NCI-H2227 treated with DMSO at 0.1 percent for 48 hours (cell line): Measurements from ENCODE around the gene RABEPK.
"Not testable (repeated sequence)": the region's sequence is repeated elsewhere in the genome, so short reads cannot be mapped to it uniquely, and the experiment has no call there.

Source experiments
- DNase-seq: peaks from one replicate; lab custom pipeline; 2025; lab: John Stamatoyannopoulos, UW

The RABEPK gene

GRCh38 chr9:125195591-125195990, 4.8 kb upstream of the RABEPK start:
- DNase-seq = not testable (repeated sequence)

DNA sequence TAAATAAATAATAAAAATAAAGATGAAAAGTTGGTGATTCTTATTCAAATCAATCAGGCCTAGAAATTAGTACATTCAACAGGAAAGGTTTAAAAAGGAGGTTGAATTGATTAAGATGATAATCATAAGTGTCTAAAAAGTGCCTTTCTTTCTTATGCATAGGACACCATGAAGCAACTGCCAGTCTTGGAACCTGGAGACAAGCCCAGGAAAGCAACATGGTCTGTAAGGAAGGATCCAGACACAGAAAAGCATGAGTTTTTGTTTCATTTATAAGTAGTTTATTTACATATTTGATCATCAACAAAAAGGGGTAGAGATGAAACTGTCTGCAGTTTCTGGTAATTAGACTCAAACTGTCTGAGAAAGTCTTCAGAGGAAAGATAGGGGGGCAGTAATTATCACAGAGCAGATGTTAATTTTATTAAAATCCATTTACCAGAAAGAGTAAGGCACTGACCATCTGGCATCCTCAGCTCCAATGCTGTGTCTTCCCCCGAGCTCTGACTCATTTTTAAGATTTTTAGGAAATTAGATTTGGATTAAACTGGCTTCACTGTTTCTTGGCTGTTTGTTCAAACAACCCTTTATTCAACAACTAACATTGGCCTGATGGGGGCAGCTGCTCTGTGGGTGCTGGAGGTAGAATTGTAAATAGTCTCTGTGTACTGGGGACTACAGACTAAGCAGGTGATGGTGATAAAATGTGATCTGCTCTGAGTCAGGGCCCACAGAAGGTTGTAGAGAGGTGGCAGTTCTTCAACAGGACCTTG, 2.7 kb downstream of the RABEPK start:
- DNase-seq = no peak

GRCh38 chr9:125204477-125204876, 4.1 kb downstream of the RABEPK start:
- DNase-seq = no peak

DNA sequence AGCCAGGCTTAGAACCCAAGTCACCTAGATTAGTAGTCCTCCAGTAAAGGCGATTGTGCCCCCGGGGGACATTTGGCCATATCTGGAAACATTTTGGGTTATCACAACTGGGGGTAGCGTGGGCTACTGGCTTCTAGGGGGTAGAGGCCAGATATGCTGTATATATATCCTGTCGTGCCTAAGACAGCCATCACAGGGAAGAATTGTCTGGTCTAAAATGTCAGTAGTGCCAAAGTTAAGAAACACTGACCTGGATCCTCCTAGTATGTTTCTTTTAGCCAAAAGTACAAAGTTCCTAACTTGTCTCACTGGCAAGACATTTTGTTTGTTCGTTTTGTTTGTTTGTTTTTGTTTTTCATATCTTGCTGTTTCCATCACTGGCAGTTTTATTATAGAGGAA, 13.8 kb downstream of the RABEPK start:
- no peak for DNase-seq

GRCh38 chr9:125218621-125219020, 18.3 kb downstream of the RABEPK start:
- no peak for DNase-seq

- DNase-seq = not testable (repeated sequence)
Observed at GRCh38 chr9:125224858-125225257, 24.5 kb downstream of the RABEPK start.

- DNase-seq = no peak
Observed at GRCh38 chr9:125227761-125228160, 27.4 kb downstream of the RABEPK start.

DNA sequence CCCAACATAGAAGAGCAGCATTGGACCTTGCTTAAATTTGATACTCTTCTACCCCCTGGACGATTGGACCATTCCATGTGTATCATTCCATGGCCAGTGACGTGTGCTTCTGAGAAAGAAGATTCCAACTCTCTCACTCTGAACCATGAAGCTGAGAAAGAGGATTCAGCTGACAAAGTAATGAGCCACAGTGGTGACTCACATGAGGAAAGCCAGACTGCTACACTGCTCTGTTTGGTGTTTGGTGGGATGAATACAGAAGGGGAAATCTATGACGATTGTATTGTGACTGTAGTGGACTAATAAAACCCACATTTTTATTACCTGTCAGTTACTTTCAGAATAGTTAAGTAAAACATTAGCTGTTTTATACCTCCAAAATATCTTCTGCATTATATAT, 33.3 kb downstream of the RABEPK start:
- DNase-seq = no peak

DNA sequence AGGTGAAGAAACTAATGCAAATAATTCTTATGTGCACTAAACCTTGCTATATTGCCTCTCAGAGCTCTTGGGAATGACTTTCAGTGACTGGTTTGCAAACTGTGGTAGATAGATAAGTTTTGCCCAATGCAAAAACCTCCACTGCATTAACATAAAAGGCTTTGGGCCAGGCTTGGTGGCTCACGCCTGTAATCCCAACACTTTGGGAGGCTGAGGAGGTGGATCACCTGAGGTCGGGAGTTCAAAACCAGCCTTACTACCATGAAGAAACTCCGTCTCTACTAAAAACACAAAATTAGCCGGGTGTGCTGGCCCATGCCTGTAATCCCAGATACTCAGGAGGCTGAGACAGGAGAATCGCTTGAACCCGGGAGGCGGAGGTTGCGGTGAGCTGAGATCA, 33.8 kb downstream of the RABEPK start:
- DNase-seq = not testable (repeated sequence)

DNA sequence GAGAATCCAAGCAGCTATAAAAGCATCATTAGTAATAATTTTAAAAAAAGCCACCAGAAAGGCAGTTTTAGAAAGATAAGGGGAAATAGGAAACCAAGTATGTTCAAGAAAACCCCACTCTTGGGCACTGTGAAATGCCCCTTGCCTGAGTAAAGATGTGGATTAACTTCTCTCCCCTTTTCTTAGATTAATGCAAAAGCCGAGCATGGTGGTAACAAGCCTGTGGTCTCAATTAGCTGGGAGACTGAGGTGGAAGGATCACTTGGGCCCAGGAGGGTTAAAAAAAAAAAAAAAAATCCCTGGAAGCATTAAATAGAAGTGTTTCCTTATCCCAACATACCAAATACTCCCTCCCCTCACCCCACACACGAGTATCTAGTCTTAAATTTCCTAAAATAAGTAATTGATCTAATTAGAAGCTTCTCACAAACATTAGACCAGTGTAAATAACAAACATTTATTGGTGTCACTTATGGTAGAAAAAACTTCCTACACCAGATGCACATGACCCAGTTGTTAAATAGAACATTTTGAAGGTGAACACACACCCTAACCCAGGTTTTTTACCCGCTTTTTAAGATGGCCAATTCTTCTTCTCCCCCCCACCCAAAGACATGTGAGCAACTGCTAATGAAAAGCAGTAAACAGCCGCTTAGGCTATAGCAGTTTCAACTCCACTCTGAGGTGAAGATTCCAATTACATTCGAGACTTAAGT, 35.6 kb downstream of the RABEPK start:
- no peak for DNase-seq

DNA sequence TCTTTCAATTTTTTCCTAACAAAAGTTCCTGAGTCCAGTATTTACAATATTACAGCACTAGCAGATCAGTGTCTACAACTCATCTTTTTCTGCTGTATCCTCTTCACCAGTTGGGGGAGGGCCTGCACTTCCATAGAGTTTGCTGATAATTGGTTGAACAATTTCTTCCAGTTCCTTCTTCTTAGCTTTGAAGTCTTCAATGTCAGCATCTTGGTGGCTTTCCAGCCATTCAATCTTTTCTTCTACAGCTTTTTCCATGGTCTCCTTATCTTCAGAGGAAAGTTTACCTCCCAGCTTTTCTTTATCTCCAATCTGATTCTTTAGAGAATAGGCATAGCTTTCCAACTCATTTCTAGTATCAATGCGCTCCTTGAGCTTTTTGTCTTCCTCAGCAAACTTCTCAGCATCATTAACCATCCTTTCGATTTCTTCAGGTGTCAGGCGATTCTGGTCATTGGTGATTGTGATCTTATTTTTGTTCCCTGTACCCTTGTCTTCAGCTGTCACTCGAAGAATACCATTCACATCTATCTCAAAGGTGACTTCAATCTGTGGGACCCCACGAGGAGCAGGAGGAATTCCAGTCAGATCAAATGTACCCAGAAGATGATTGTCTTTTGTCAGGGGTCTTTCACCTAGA, 36.3 kb downstream of the RABEPK start:
- DNase-seq = not testable (repeated sequence)

- no peak for DNase-seq
Observed at GRCh38 chr9:125238127-125238914, 38.0 kb downstream of the RABEPK start.

GRCh38 chr9:125238915-125239446, 38.6 kb downstream of the RABEPK start:
- DNase-seq = no peak

- no peak for DNase-seq
Observed at GRCh38 chr9:125239631-125240597, 39.6 kb downstream of the RABEPK start.

GRCh38 chr9:125240649-125240999, 40.3 kb downstream of the RABEPK start:
- no peak for DNase-seq

- peak; percentile 94 for DNase-seq
Observed at GRCh38 chr9:125241000-125241862, 40.9 kb downstream of the RABEPK start, which contains the start of gene HSPA5. HSPA5 (minus strand) TSS chr9:125241343; CDS start chr9:125241126, 217 bp downstream.

DNA sequence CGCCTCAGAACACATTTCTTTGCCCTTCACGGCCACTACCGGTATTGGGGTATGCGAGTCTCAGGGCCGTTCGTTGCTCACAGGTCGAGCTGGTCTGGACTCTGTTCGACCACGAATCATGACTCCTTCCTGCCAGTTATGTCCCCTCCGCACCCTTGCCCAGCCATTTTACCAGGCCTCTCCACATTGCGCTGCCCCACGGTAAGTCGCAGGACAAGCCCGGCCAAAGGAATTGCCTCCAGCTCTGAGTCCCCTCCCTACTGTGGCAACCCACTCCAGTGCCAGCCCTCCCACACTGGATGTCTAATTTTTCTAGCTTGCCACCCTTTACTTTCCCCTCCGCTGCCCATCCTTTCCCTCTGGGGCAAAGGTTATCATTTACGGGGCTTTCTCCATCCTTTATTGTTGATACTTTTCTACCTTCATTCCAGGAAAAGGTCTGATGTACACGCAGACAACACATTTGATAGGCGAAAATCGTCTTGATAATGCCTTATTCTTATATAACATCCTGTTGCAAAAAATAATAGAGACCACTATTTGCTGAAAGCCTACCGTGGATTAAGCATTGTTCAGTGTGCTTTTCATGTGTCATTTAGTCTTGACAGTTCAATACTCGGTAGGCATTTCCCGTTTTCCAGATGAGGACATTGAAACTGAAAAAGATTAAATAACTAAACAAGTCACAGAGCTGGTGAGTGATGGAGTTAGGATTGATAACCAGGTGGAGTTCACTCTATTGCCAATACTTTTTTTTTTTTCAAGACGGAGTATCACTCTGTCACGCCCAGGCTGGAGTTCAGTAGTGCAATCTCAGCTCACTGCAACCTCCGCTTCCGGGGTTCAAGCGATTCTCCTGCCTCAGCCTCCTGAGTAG, 41.8 kb downstream of the RABEPK start:
- DNase-seq = peak; percentile 53

GRCh38 chr9:125243792-125244260, 43.5 kb downstream of the RABEPK start:
- DNase-seq = no peak

- DNase-seq = no peak
Observed at GRCh38 chr9:125246261-125246667, 45.9 kb downstream of the RABEPK start.
